Measurements from ENCODE around the gene AAK1.

DNA sequence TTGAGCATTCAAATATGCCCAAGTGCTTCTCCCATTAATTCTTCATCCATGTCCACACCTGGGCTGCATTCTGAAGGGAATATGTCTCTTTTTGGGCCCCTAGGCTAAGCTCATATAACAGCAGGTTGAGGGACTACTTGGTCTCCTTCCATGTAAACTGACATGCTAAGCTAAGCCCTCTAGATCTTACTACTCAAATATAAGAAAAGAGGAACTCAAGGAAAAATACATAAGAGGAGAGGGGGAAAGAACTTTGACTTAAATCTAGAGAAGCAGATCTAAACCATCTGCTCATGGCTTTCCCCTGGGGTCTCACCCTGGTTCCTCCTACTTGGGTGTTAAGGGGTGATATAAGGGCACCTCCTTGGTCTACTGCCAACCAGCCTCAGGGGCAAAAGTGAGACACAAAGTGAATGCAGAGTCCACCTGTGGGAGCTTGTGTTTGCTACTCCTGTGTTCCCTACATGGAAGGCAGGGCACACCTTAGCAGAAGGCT, 186.5 kb downstream of the AAK1 start:
- TF ChIP-seq, protein P1, sequence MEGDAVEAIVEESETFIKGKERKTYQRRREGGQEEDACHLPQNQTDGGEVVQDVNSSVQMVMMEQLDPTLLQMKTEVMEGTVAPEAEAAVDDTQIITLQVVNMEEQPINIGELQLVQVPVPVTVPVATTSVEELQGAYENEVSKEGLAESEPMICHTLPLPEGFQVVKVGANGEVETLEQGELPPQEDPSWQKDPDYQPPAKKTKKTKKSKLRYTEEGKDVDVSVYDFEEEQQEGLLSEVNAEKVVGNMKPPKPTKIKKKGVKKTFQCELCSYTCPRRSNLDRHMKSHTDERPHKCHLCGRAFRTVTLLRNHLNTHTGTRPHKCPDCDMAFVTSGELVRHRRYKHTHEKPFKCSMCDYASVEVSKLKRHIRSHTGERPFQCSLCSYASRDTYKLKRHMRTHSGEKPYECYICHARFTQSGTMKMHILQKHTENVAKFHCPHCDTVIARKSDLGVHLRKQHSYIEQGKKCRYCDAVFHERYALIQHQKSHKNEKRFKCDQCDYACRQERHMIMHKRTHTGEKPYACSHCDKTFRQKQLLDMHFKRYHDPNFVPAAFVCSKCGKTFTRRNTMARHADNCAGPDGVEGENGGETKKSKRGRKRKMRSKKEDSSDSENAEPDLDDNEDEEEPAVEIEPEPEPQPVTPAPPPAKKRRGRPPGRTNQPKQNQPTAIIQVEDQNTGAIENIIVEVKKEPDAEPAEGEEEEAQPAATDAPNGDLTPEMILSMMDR (conservative IDR thresholded peaks at IDR 0.05 in 1 of 2, IDR thresholded peaks at IDR 0.05 in 1 of 2; ENCODE audit: extremely low read depth in 1 of 2, insufficient read depth in 1 of 2, low read depth in 1 of 2, low read length in 2 of 2), result no peak
- no peak for TF ChIP-seq EZH2 (IDR thresholded peaks at IDR 0.05; ENCODE audit: borderline replicate concordance, low read length)
